Measurements from ENCODE around the gene AGAP1. TPM values are rescaled to one million over a fixed set of nuclear protein-coding genes. Genes with fewer than 3 reads are reported as not detected.

Gene AGAP1
- total RNA-seq, 1 donor from 2014 or later, result 43.8 TPM

DNA sequence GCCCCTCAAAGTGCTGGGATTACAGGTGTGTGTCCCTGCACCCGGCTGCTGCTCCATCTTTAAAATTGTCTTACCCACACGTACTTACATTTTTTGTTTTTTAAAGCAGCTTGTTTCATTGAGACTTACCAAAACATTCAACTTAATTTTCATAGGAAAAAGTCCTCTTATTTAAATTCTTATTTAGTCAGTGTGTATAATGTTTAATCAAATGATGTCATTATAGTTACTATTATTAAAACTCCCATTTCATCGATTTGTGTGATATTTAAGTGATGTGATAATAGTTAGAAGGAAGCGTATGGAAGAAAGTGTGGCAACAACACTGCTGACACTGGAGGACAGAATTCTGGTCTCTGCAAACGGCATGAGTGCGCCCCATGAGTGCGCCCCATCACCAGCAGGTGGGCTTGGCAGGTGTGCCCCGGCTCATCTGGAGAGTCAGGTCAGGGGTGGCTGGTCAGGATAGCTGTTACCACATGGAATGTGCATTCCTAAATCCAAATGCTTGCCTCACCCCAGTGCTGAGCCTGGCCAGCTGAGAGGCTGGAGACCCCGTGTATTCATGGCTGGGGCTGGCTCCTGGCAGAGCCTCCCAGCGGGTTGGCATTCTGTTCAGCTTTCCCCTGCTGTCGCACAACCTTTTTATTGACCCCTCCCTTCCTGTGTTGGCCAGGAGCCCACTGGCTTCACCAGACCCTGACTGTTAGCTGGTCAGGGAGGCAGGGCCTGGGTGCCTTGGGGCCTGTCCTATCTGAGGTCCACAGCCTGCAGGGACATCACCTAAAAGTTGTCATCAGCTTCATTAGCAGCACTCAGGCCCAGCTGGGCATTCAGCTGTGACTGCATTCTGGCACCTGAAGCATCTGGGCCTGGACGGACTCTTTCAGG lies 79.7 kb downstream of the AGAP1 start:
- TF ChIP-seq CTCF (IDR thresholded peaks at IDR 0.05), result no peak
- Mint-ChIP-seq H3K4me1 (ENCODE audit: unreplicated experiment) (peaks cover 24% of the 10 kb centered on the region), H3K27me3 (ENCODE audit: unreplicated experiment) (no peaks in the 10 kb centered on the region), H3K36me3 (ENCODE audit: unreplicated experiment) (no peaks in the 10 kb centered on the region), H3K27ac (ENCODE audit: unreplicated experiment) (no peak overlapping the region), H3K4me3 (ENCODE audit: unreplicated experiment) (no peak overlapping the region), H3K9me3 (ENCODE audit: unreplicated experiment) (no peaks in the 10 kb centered on the region)
- DNase-seq (ENCODE audit: extremely low spot score, unreplicated experiment), result no peak

- H3K36me3 Mint-ChIP-seq (ENCODE audit: unreplicated experiment), result no peaks in the 10 kb centered on the region
- no peak for DNase-seq (ENCODE audit: extremely low spot score, unreplicated experiment)
- no peak overlapping the region for H3K27ac Mint-ChIP-seq (ENCODE audit: unreplicated experiment)
- TF ChIP-seq CTCF (IDR thresholded peaks at IDR 0.05), result no peak
- H3K9me3 Mint-ChIP-seq (ENCODE audit: unreplicated experiment), result no peaks in the 10 kb centered on the region
- no peaks in the 10 kb centered on the region for H3K27me3 Mint-ChIP-seq (ENCODE audit: unreplicated experiment)
- H3K4me3 Mint-ChIP-seq (ENCODE audit: unreplicated experiment), result no peak overlapping the region
- H3K4me1 Mint-ChIP-seq (ENCODE audit: unreplicated experiment), result peaks cover 23% of the 10 kb centered on the region
Observed at GRCh38 chr2:235575431-235575830, 81.6 kb downstream of the AGAP1 start.

DNA sequence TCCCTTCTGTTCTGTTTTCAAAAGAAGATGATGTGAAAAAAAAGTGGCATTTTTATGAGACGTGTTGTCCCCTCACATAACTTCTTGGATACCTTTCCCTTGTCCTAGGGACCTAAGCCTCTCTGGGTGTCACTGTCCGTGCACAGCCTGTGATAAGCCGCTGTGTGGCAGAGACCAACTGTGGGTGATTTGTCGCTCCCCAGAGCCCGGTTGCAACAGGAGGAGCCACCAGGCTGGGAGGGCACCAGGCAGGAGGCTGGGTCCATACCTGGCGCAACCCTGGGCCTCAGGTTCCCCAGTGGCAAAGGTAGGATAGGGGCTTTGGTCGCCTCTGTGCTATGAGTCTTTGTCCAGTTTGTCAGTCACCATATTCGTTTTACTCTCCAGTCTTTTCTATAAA lies 82.1 kb downstream of the AGAP1 start:
- Mint-ChIP-seq H3K9me3 (ENCODE audit: unreplicated experiment) (no peaks in the 10 kb centered on the region), H3K4me1 (ENCODE audit: unreplicated experiment) (peaks cover 25% of the 10 kb centered on the region), H3K36me3 (ENCODE audit: unreplicated experiment) (no peaks in the 10 kb centered on the region), H3K27ac (ENCODE audit: unreplicated experiment) (no peak overlapping the region), H3K27me3 (ENCODE audit: unreplicated experiment) (no peaks in the 10 kb centered on the region), H3K4me3 (ENCODE audit: unreplicated experiment) (no peak overlapping the region)
- no peak for DNase-seq (ENCODE audit: extremely low spot score, unreplicated experiment)
- TF ChIP-seq CTCF (IDR thresholded peaks at IDR 0.05), result no peak

GRCh38 chr2:235576337-235576910 lies 82.6 kb downstream of the AGAP1 start:
- peaks cover 27% of the 10 kb centered on the region for H3K4me1 Mint-ChIP-seq (ENCODE audit: unreplicated experiment)
- no peak for DNase-seq (ENCODE audit: extremely low spot score, unreplicated experiment)
- no peak for TF ChIP-seq CTCF (IDR thresholded peaks at IDR 0.05)
- H3K9me3 Mint-ChIP-seq (ENCODE audit: unreplicated experiment), result no peaks in the 10 kb centered on the region
- H3K27ac Mint-ChIP-seq (ENCODE audit: unreplicated experiment), result no peak overlapping the region
- no peak overlapping the region for H3K4me3 Mint-ChIP-seq (ENCODE audit: unreplicated experiment)
- no peaks in the 10 kb centered on the region for H3K36me3 Mint-ChIP-seq (ENCODE audit: unreplicated experiment)
- no peaks in the 10 kb centered on the region for H3K27me3 Mint-ChIP-seq (ENCODE audit: unreplicated experiment)

Data from osteocyte (in vitro differentiated cells).